K562 (cell line): Measurements from ENCODE around the gene INTS6.

Source experiments
- ARID2 ChIP-seq: fragments of 450-650 bp; IDR thresholded peaks from 2 replicates; pipeline ENCODE4 v1.6.1; 2017; ENCODE audit warnings: antibody characterized with exemption, mild to moderate bottlenecking
- BACH1 ChIP-seq: fragments of 200-800 bp; sonication (Bioruptor generic); IDR thresholded peaks from 2 replicates; pipeline ENCODE4 v1.6.1; 2016; ENCODE audit warnings: missing genetic modification characterization, missing compliant biosample characterization
- BRCA1 ChIP-seq, 2 experiments: fragments of 450-650 bp in 1 of 2; sonication (generic) in 1 of 2; formaldehyde crosslinking in 1 of 2; IDR thresholded peaks; 2 replicates each; pipeline versions ENCODE4 v1.5.0 to v1.6.1; 2017 to 2020; ENCODE audit warnings: mild to moderate bottlenecking in 1 of 2, missing genetic modification reagents in 1 of 2
- CTCF ChIP-seq, 3 experiments: IDR thresholded peaks in 2 of 3; conservative IDR thresholded peaks in 1 of 3; 2 replicates each; pipeline ENCODE4 v1.5.1; 2011 to 2012; ENCODE audit warnings: low read length in 3 of 3, mild to moderate bottlenecking in 3 of 3, control low read depth in 2 of 3, improper control_type of control experiment in 1 of 3, inconsistent platforms in 1 of 3, low read depth in 1 of 3, mixed read lengths in 1 of 3, moderate library complexity in 1 of 3; ENCODE audit not compliant: insufficient read depth in 2 of 3
- EP400 ChIP-seq: fragments of 450-650 bp; IDR thresholded peaks from 2 replicates; pipeline ENCODE4 v1.6.1; 2017; ENCODE audit warnings: antibody characterized with exemption, mild to moderate bottlenecking, moderate library complexity
- GATA2 ChIP-seq: sonication (generic); formaldehyde crosslinking; IDR thresholded peaks from 2 replicates; pipeline ENCODE4 v1.4.0; 2020; ENCODE audit warnings: mild to moderate bottlenecking, missing genetic modification reagents
- GTF3C2 ChIP-seq: IDR thresholded peaks from 3 replicates; pipeline ENCODE4 v1.6.1; 2011; ENCODE audit warnings: borderline replicate concordance, mild to moderate bottlenecking, moderate library complexity; ENCODE audit not compliant: insufficient read length; ENCODE audit errors: extremely low read depth
- HES1 ChIP-seq: fragments of 450-650 bp; IDR thresholded peaks from 2 replicates; pipeline ENCODE4 v1.6.1; 2016; ENCODE audit warnings: low read depth, mild to moderate bottlenecking, moderate library complexity
- MAZ ChIP-seq, 2 experiments: fragments of 450-650 bp in 1 of 2; sonication (generic) in 1 of 2; formaldehyde crosslinking; IDR thresholded peaks in 1 of 2; conservative IDR thresholded peaks in 1 of 2; 2 replicates each; pipeline versions ENCODE4 v1.4.0 to v1.5.0; 2020; ENCODE audit warnings: mild to moderate bottlenecking in 1 of 2, missing genetic modification reagents in 1 of 2
- MTA3 ChIP-seq: fragments of 450-650 bp; formaldehyde crosslinking; IDR thresholded peaks from 2 replicates; pipeline ENCODE4 v1.6.1; 2017; ENCODE audit warnings: mild to moderate bottlenecking, borderline replicate concordance
- MYC ChIP-seq, 2 experiments: fragments of 250-450 bp in 1 of 2; sonication (Bioruptor Pico) in 1 of 2; IDR thresholded peaks; 2 replicates each; pipeline versions ENCODE4 v1.5.1 to v1.6.1; 2012 to 2021; ENCODE audit warnings: low read depth in 2 of 2, borderline replicate concordance in 1 of 2, improper control_type of control experiment in 1 of 2, low read length in 1 of 2, mild to moderate bottlenecking in 1 of 2, moderate library complexity in 1 of 2
- XRCC5 ChIP-seq: fragments of 200-400 bp; formaldehyde crosslinking; IDR thresholded peaks from 2 replicates; pipeline ENCODE4 v1.6.1; 2017; ENCODE audit warnings: low read depth, mild to moderate bottlenecking, low read length
- TF ChIP-seq, protein P1 (sequence below), 2 experiments: IDR thresholded peaks; 2 replicates each; pipeline ENCODE4 v1.6.1; 2012; ENCODE audit warnings: improper control_type of control experiment in 2 of 2, low read depth in 2 of 2, low read length in 2 of 2, borderline replicate concordance in 1 of 2
- TF ChIP-seq, protein P2 (sequence below): sonication (generic); formaldehyde crosslinking; IDR thresholded peaks from 2 replicates; pipeline ENCODE4 v1.9.0; 2022; ENCODE audit warnings: mild to moderate bottlenecking, missing genetic modification reagents

DNA sequence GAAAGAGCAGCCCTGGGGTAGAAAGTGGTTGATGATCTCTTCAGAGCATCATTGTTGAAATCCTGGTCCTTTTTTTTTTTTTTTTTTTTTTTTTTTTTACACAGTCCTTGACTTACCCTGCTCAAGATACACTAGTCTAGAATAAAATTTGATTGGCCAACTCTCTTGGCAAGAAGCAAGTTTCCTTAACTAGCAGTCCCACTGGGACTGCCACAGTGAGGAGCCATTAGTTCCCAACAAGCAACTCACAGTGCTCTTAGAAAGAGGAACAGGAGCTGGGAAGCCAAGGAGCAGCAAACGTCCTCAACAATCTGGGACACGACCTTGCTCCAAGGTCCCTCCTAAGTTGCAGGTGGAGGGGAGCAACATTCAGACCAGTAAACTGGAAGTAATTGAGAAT is 47.9 kb upstream of the INTS6 start:
- no peak for TF ChIP-seq GTF3C2
- no peak for TF ChIP-seq CTCF (IDR thresholded peaks at IDR 0.05 in 2 of 3, conservative IDR thresholded peaks at IDR 0.05 in 1 of 3; ENCODE audit: insufficient read depth in 2 of 3, low read depth in 1 of 3, low read length in 3 of 3)
- TF ChIP-seq, protein P1, sequence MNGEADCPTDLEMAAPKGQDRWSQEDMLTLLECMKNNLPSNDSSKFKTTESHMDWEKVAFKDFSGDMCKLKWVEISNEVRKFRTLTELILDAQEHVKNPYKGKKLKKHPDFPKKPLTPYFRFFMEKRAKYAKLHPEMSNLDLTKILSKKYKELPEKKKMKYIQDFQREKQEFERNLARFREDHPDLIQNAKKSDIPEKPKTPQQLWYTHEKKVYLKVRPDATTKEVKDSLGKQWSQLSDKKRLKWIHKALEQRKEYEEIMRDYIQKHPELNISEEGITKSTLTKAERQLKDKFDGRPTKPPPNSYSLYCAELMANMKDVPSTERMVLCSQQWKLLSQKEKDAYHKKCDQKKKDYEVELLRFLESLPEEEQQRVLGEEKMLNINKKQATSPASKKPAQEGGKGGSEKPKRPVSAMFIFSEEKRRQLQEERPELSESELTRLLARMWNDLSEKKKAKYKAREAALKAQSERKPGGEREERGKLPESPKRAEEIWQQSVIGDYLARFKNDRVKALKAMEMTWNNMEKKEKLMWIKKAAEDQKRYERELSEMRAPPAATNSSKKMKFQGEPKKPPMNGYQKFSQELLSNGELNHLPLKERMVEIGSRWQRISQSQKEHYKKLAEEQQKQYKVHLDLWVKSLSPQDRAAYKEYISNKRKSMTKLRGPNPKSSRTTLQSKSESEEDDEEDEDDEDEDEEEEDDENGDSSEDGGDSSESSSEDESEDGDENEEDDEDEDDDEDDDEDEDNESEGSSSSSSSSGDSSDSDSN (IDR thresholded peaks at IDR 0.05; ENCODE audit: borderline replicate concordance in 1 of 2, low read depth in 2 of 2, low read length in 2 of 2): no peak
- no peak for TF ChIP-seq BRCA1 (IDR thresholded peaks at IDR 0.05)
- no peak for TF ChIP-seq BRCA1 (CRISPR knock-in tag; IDR thresholded peaks at IDR 0.05)
- TF ChIP-seq MAZ (CRISPR knock-in tag; conservative IDR thresholded peaks at IDR 0.05 in 1 of 2, IDR thresholded peaks at IDR 0.05 in 1 of 2): no peak
- TF ChIP-seq MYC (IDR thresholded peaks at IDR 0.05; ENCODE audit: low read depth, low read length): no peak
- no peak for TF ChIP-seq MYC (CRISPR knock-in tag; IDR thresholded peaks at IDR 0.05; ENCODE audit: borderline replicate concordance, low read depth)
- no peak for TF ChIP-seq XRCC5
- TF ChIP-seq, protein P2, sequence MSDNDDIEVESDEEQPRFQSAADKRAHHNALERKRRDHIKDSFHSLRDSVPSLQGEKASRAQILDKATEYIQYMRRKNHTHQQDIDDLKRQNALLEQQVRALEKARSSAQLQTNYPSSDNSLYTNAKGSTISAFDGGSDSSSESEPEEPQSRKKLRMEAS: no peak
- no peak for TF ChIP-seq ARID2
- TF ChIP-seq HES1: no peak
- no peak for TF ChIP-seq BACH1 (tag)
- TF ChIP-seq GATA2 (CRISPR knock-in tag): no peak
- TF ChIP-seq EP400: no peak
- no peak for TF ChIP-seq MTA3
